CD4-positive, alpha-beta T cell treated with Interleukin-1 beta for 1 hour (primary cell): ENCODE measurements around the gene RBM4B.
"Not testable (repeated sequence)": the region's sequence is repeated elsewhere in the genome, so short reads cannot be mapped to it uniquely, and the experiment has no call there.

Source experiments
- DNase-seq, 2 donors: peaks; one replicate each; pipeline ENCODE4 v3.0.0-alpha.2; 2020 to 2022

RBM4B gene

GRCh38 chr11:66677599-66678375 lies at the start of gene RBM4B:
RBM4B (minus strand) TSS chr11:66677887; CDS start chr11:66677079, 808 bp downstream.
- peak; percentile 98 for DNase-seq

- no peak for DNase-seq
Measured at GRCh38 chr11:66725647-66726046, 48.0 kb upstream of the RBM4B start.

- no peak for DNase-seq
Measured at GRCh38 chr11:66725114-66725513, 47.4 kb upstream of the RBM4B start.

- DNase-seq: not testable (repeated sequence)
Measured at GRCh38 chr11:66724167-66724566, 46.5 kb upstream of the RBM4B start.

GRCh38 chr11:66723693-66724092 lies 46.0 kb upstream of the RBM4B start:
- no peak for DNase-seq

GRCh38 chr11:66722745-66723651 lies 45.3 kb upstream of the RBM4B start:
- no peak for DNase-seq

- no peak for DNase-seq
Measured at GRCh38 chr11:66721939-66722338, 44.3 kb upstream of the RBM4B start.

- DNase-seq: no peak
Measured at GRCh38 chr11:66720899-66721470, 43.3 kb upstream of the RBM4B start.

- peak in 1 of 2 donors; percentile 14 for DNase-seq
Measured at GRCh38 chr11:66720223-66720898, 42.7 kb upstream of the RBM4B start.

- DNase-seq: no peak
Measured at GRCh38 chr11:66719111-66719872, 41.6 kb upstream of the RBM4B start.

GRCh38 chr11:66718320-66718971 lies 40.8 kb upstream of the RBM4B start:
- DNase-seq: no peak

- DNase-seq: no peak
Measured at GRCh38 chr11:66717925-66718319, 40.2 kb upstream of the RBM4B start.

- DNase-seq: no peak
Measured at GRCh38 chr11:66716996-66717395, 39.3 kb upstream of the RBM4B start.

- no peak for DNase-seq
Measured at GRCh38 chr11:66715346-66716085, 37.8 kb upstream of the RBM4B start.

- no peak for DNase-seq
Measured at GRCh38 chr11:66713746-66714480, 36.2 kb upstream of the RBM4B start.

- DNase-seq: no peak
Measured at GRCh38 chr11:66710384-66710930, 32.8 kb upstream of the RBM4B start.

GRCh38 chr11:66708701-66709100 lies 31.0 kb upstream of the RBM4B start:
- DNase-seq: no peak

- DNase-seq: no peak
Measured at GRCh38 chr11:66708094-66708493, 30.4 kb upstream of the RBM4B start.

- DNase-seq: no peak
Measured at GRCh38 chr11:66707486-66707885, 29.8 kb upstream of the RBM4B start.

GRCh38 chr11:66706989-66707388 lies 29.3 kb upstream of the RBM4B start:
- DNase-seq: no peak
